Uterus (tissue), 2 donors: ENCODE measurements around the gene STK25.

Experiments used
- CTCF ChIP-seq, 4 experiments: fragments of 200-600 bp in 2 of 4; fragments of 450-650 bp in 2 of 4; sonication (generic) in 2 of 4; IDR thresholded peaks; one replicate each; pipeline ENCODE4 v1.5.1; 2016 to 2019; ENCODE audit warnings: antibody characterized with exemption in 4 of 4, mild to moderate bottlenecking in 2 of 4, moderate library complexity in 1 of 4
- POLR2A ChIP-seq, 2 donors: fragments of 450-650 bp; IDR thresholded peaks; one replicate each; pipeline ENCODE4 v1.6.1; 2016; ENCODE audit warnings: antibody characterized with exemption in 2 of 2, mild to moderate bottlenecking in 1 of 2, moderate library complexity in 1 of 2

DNA sequence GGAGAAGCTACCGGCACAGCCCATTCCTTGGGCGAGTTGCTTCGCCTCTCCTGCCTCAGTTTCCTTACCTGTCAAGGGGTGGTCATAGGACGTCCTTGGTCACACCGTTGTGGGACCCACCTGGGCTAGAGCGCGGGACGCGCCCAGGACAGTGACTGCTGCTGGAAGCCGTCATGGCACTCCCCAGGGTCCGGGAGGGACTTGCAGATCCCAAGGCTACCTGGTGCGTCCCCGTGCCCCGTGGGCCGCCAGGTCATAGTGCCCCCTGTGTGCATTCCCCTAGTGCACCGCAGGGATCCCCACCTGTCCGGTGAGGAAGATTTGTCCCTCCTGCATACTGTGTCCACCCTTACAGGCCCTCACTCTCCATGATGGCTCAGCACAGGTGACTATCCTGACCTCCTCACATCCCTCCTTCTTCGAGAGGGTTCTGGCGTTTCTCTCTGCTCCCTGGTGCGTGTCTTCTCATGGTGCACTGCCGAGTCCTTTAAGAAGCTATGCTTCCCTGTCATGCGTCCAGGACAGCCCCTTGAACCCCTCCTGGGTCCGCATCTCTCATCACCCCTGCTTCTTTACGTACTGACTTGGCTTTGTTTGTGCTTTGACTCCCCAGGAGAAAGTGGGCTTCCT is 886 bp upstream of the STK25 start:
- TF ChIP-seq CTCF (IDR thresholded peaks at IDR 0.05) (no peak), POLR2A (IDR thresholded peaks at IDR 0.05) (no peak)
